HepG2 (cell line): ENCODE results near the gene MAP7D3. TPM values are rescaled to one million over a fixed set of nuclear protein-coding genes. Genes with fewer than 3 reads are reported as not detected.

ENCODE experiments used
- CEBPZ ChIP-seq: IDR thresholded peaks from 2 replicates; pipeline ENCODE4 v1.6.1; 2012; ENCODE audit warnings: low read length, improper control_type of control experiment
- MXD4 ChIP-seq: IDR thresholded peaks from 2 replicates; pipeline ENCODE4 v1.6.1; 2016; ENCODE audit warnings: mild to moderate bottlenecking, missing biosample characterization, missing genetic modification reagents
- U2AF2 ChIP-seq: fragments of 200-400 bp; formaldehyde crosslinking; IDR thresholded peaks from 2 replicates; pipeline ENCODE4 v1.6.1; 2017; ENCODE audit warnings: low read depth, mild to moderate bottlenecking, low read length
- ZFP82 ChIP-seq: sonication (generic); formaldehyde crosslinking; IDR thresholded peaks from 2 replicates; pipeline ENCODE4 v1.5.1; 2020; ENCODE audit warnings: mild to moderate bottlenecking, missing genetic modification reagents, borderline replicate concordance
- polyA plus RNA-seq, 8 experiments: library from polyadenylated mRNA; depleted of rRNA in 3 of 8; stranded (reverse) in 7 of 8; unstranded in 1 of 8; fragments of >200 nt; fragmentation: Illumina TruSeq in 4 of 8; extraction: Trizol in 4 of 8; gene quantifications; 2 replicates each; pipeline versions ENCODE4 v1.2.1 to v1.2.3, GENCODE V29; 2011 to 2016; ENCODE audit warnings: low read depth in 4 of 8, missing spikeins in 1 of 8, mixed read lengths in 1 of 8; ENCODE audit not compliant: insufficient read depth in 1 of 8
- total RNA-seq, 5 experiments: library from RNA; depleted of rRNA; stranded (reverse); fragments of >200 nt; fragmentation: Illumina TruSeq; extraction: Trizol; gene quantifications; 2 replicates each; pipeline ENCODE4 v1.2.3, GENCODE V29; 2016; ENCODE audit warnings: low read depth in 1 of 5
- TF ChIP-seq, protein P1 (sequence below), 2 experiments: sonication (generic) in 1 of 2; formaldehyde crosslinking in 1 of 2; IDR thresholded peaks; 2 replicates each; pipeline versions ENCODE4 v1.6.1 to v1.9.0; 2014 to 2022; ENCODE audit warnings: antibody characterized with exemption in 1 of 2, borderline replicate concordance in 1 of 2, inconsistent platforms in 1 of 2, low read depth in 1 of 2, missing genetic modification reagents in 1 of 2
- TF ChIP-seq, protein P2 (sequence below): sonication (generic); formaldehyde crosslinking; IDR thresholded peaks from 2 replicates; pipeline ENCODE4 v1.5.0; 2020; ENCODE audit warnings: missing genetic modification reagents

The MAP7D3 gene
- total and polyA plus RNA-seq, 2 of the 13 experiments (the other 11 are each of a cell fraction or from before 2014, with no cell fraction given), result not detected

GRCh38 chrX:136203951-136204350, 47.2 kb downstream of the MAP7D3 start (continued):
- TF ChIP-seq ZFP82 (CRISPR knock-in tag) (no peak), U2AF2 (no peak), CEBPZ (no peak), MXD4 (no peak)
- TF ChIP-seq, protein P1, sequence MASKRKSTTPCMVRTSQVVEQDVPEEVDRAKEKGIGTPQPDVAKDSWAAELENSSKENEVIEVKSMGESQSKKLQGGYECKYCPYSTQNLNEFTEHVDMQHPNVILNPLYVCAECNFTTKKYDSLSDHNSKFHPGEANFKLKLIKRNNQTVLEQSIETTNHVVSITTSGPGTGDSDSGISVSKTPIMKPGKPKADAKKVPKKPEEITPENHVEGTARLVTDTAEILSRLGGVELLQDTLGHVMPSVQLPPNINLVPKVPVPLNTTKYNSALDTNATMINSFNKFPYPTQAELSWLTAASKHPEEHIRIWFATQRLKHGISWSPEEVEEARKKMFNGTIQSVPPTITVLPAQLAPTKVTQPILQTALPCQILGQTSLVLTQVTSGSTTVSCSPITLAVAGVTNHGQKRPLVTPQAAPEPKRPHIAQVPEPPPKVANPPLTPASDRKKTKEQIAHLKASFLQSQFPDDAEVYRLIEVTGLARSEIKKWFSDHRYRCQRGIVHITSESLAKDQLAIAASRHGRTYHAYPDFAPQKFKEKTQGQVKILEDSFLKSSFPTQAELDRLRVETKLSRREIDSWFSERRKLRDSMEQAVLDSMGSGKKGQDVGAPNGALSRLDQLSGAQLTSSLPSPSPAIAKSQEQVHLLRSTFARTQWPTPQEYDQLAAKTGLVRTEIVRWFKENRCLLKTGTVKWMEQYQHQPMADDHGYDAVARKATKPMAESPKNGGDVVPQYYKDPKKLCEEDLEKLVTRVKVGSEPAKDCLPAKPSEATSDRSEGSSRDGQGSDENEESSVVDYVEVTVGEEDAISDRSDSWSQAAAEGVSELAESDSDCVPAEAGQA (IDR thresholded peaks at IDR 0.05; ENCODE audit: low read depth), result no peak
- TF ChIP-seq, protein P1 (CRISPR knock-in tag; IDR thresholded peaks at IDR 0.05; ENCODE audit: borderline replicate concordance), result no peak
- TF ChIP-seq, protein P2, sequence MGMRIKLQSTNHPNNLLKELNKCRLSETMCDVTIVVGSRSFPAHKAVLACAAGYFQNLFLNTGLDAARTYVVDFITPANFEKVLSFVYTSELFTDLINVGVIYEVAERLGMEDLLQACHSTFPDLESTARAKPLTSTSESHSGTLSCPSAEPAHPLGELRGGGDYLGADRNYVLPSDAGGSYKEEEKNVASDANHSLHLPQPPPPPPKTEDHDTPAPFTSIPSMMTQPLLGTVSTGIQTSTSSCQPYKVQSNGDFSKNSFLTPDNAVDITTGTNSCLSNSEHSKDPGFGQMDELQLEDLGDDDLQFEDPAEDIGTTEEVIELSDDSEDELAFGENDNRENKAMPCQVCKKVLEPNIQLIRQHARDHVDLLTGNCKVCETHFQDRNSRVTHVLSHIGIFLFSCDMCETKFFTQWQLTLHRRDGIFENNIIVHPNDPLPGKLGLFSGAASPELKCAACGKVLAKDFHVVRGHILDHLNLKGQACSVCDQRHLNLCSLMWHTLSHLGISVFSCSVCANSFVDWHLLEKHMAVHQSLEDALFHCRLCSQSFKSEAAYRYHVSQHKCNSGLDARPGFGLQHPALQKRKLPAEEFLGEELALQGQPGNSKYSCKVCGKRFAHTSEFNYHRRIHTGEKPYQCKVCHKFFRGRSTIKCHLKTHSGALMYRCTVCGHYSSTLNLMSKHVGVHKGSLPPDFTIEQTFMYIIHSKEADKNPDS (CRISPR knock-in tag), result no peak
